Caco-2 (cell line): ENCODE results near the gene SLC39A7. TPM values are rescaled to one million over a fixed set of nuclear protein-coding genes. Genes with fewer than 3 reads are reported as not detected.

ENCODE experiments used
- BruUV-seq: library from RNA; stranded (reverse); fragments of 400-500 nt; replicated peaks from 2 replicates; lab custom pipeline; 2021; lab: Mats Ljungman, UMichigan
- CTCF ChIA-PET: fragments of 300-600 bp; sonication (Branson Sonifier 250); formaldehyde crosslinking; loops from one replicate; lab custom pipeline; 2022; ENCODE audit warnings: antibody characterized with exemption; lab: Charles Lee
- POLR2A ChIA-PET: fragments of 300-600 bp; sonication (Branson Sonifier 250); formaldehyde crosslinking; loops from one replicate; lab custom pipeline; 2022; ENCODE audit warnings: antibody characterized with exemption; lab: Charles Lee
- DNase-seq, 2 experiments: peaks; one replicate each; pipeline versions ENCODE4 v3.0.0 to v3.0.0-alpha.2; 2020 to 2022
- H3K27me3 ChIP-seq: replicated peaks from 2 replicates; pipeline ENCODE4 v1.6.0; 2011; ENCODE audit warnings: low read length; ENCODE audit not compliant: control insufficient read depth, insufficient read depth
- H3K36me3 ChIP-seq: 2 replicates; pipeline ENCODE4 v1.5.1; 2011; ENCODE audit warnings: low read length; ENCODE audit not compliant: control insufficient read depth, insufficient read depth
- H3K4me1 ChIP-seq: fragments of 250-450 bp; sonication (Bioruptor Pico); 2 replicates; pipeline ENCODE4 v1.5.1; 2020; ENCODE audit warnings: mild to moderate bottlenecking
- H3K4me3 ChIP-seq: 2 replicates; pipeline ENCODE4 v1.5.1; 2011; ENCODE audit warnings: low read depth, mild to moderate bottlenecking, control low read depth, low read length
- H3K9me3 ChIP-seq: fragments of 250-450 bp; sonication (Bioruptor Pico); 2 replicates; pipeline ENCODE4 v1.5.1; 2020; ENCODE audit warnings: mild to moderate bottlenecking, moderate library complexity
- H3K27ac Mint-ChIP-seq: one replicate; pipeline ENCODE4 v1.8.0; 2022; ENCODE audit warnings: mixed read lengths; ENCODE audit not compliant: unreplicated experiment
- H3K27me3 Mint-ChIP-seq: one replicate; pipeline ENCODE4 v1.8.0; 2022; ENCODE audit warnings: mixed read lengths; ENCODE audit not compliant: insufficient read depth, unreplicated experiment
- H3K36me3 Mint-ChIP-seq: one replicate; pipeline ENCODE4 v1.8.0; 2022; ENCODE audit warnings: mild to moderate bottlenecking, mixed read lengths; ENCODE audit not compliant: insufficient read depth, unreplicated experiment
- H3K4me1 Mint-ChIP-seq: one replicate; pipeline ENCODE4 v1.8.0; 2022; ENCODE audit warnings: low read depth, mixed read lengths; ENCODE audit not compliant: unreplicated experiment
- H3K4me3 Mint-ChIP-seq: one replicate; pipeline ENCODE4 v1.8.0; 2022; ENCODE audit warnings: mild to moderate bottlenecking, moderate library complexity, mixed read lengths; ENCODE audit not compliant: unreplicated experiment
- H3K9me3 Mint-ChIP-seq: one replicate; pipeline ENCODE4 v1.8.0; 2022; ENCODE audit warnings: mixed read lengths; ENCODE audit not compliant: unreplicated experiment
- CTCF ChIP-seq, 2 experiments: fragments of 200-600 bp in 1 of 2; IDR thresholded peaks; 1 replicate in 1 of 2; 2 replicates in 1 of 2; pipeline versions ENCODE4 v1.5.1 to v1.8.0; 2011 to 2022; ENCODE audit warnings: antibody characterized with exemption in 1 of 2, control low read depth in 1 of 2, inconsistent platforms in 1 of 2, low read depth in 1 of 2, low read length in 1 of 2, mild to moderate bottlenecking in 1 of 2, moderate library complexity in 1 of 2; ENCODE audit not compliant: insufficient read depth in 1 of 2, severe bottlenecking in 1 of 2, unreplicated experiment in 1 of 2
- intact Hi-C: fragments of 100-400 bp; cut with micrococcal nuclease; formaldehyde crosslinking; loops from one replicate; pipeline ENCODE4 v1.10.0; 2022; ENCODE audit not compliant: unreplicated experiment
- total RNA-seq: library from RNA; stranded (reverse); gene quantifications from 2 replicates; pipeline ENCODE4 v1.2.3, GENCODE V29; 2022

The SLC39A7 gene
- total RNA-seq, 1 experiment from 2014 or later = 140 TPM

- peaks cover 22% of the 10 kb centered on the region for H3K9me3 Mint-ChIP-seq
- H3K4me1 Mint-ChIP-seq = no peaks in the 10 kb centered on the region
- DNase-seq = no peak
- Histone ChIP-seq H3K36me3 (no peaks in the 10 kb centered on the region), H3K4me3 (no peak overlapping the region), H3K27me3 (no peaks in the 10 kb centered on the region), H3K9me3 (no peaks in the 10 kb centered on the region), H3K4me1 (no peaks in the 10 kb centered on the region)
- CTCF ChIA-PET = no interaction called here
- BruUV-seq = no TSS peak
- no peaks in the 10 kb centered on the region for H3K36me3 Mint-ChIP-seq
- no peak for TF ChIP-seq CTCF (IDR thresholded peaks at IDR 0.05; ENCODE audit: insufficient read depth in 1 of 2, low read depth in 1 of 2, low read length in 1 of 2, severe bottlenecking in 1 of 2, unreplicated experiment in 1 of 2)
- no peak overlapping the region for H3K4me3 Mint-ChIP-seq
- H3K27ac Mint-ChIP-seq = no peak overlapping the region
- POLR2A ChIA-PET = no interaction called here
- intact Hi-C loops = no loop called here
- H3K27me3 Mint-ChIP-seq = peaks cover 11% of the 10 kb centered on the region
Observed at GRCh38 chr6:33185654-33186187, 14.9 kb upstream of the SLC39A7 start.

GRCh38 chr6:33187809-33188208 is 12.9 kb upstream of the SLC39A7 start:
- Histone ChIP-seq H3K4me1 (no peaks in the 10 kb centered on the region), H3K27me3 (no peaks in the 10 kb centered on the region), H3K9me3 (no peaks in the 10 kb centered on the region), H3K4me3 (no peak overlapping the region), H3K36me3 (no peaks in the 10 kb centered on the region)
- no TSS peak for BruUV-seq
- ChIA-PET CTCF (no interaction called here), POLR2A (no interaction called here)
- no peak for TF ChIP-seq CTCF (IDR thresholded peaks at IDR 0.05; ENCODE audit: insufficient read depth in 1 of 2, low read depth in 1 of 2, low read length in 1 of 2, severe bottlenecking in 1 of 2, unreplicated experiment in 1 of 2)
- Mint-ChIP-seq H3K4me3 (no peak overlapping the region), H3K4me1 (no peaks in the 10 kb centered on the region), H3K27ac (no peak overlapping the region), H3K9me3 (peaks cover 18% of the 10 kb centered on the region), H3K36me3 (no peaks in the 10 kb centered on the region), H3K27me3 (peaks cover 11% of the 10 kb centered on the region)
- intact Hi-C loops = no loop called here
- no peak for DNase-seq

- Histone ChIP-seq H3K27me3 (no peaks in the 10 kb centered on the region), H3K4me1 (no peaks in the 10 kb centered on the region), H3K4me3 (no peak overlapping the region), H3K36me3 (no peaks in the 10 kb centered on the region), H3K9me3 (no peaks in the 10 kb centered on the region)
- Mint-ChIP-seq H3K27me3 (peaks cover 11% of the 10 kb centered on the region), H3K4me1 (no peaks in the 10 kb centered on the region), H3K27ac (no peak overlapping the region), H3K36me3 (no peaks in the 10 kb centered on the region), H3K9me3 (peaks cover 5% of the 10 kb centered on the region), H3K4me3 (no peak overlapping the region)
- no peak for TF ChIP-seq CTCF (IDR thresholded peaks at IDR 0.05; ENCODE audit: insufficient read depth in 1 of 2, low read depth in 1 of 2, low read length in 1 of 2, severe bottlenecking in 1 of 2, unreplicated experiment in 1 of 2)
- intact Hi-C loops = no loop called here
- CTCF ChIA-PET = no interaction called here
- DNase-seq = no peak
- POLR2A ChIA-PET = no interaction called here
- no TSS peak for BruUV-seq
Observed at GRCh38 chr6:33189164-33189563, 11.5 kb upstream of the SLC39A7 start.
